Right forelimb (tissue), 1 donor: ENCODE results near the gene PLS1.
"Not testable (repeated sequence)": the region's sequence is repeated elsewhere in the genome, so short reads cannot be mapped to it uniquely, and the experiment has no call there.

Source experiments
- DNase-seq: peaks from one replicate; pipeline ENCODE4 v3.0.0-alpha.2; 2018

Gene PLS1

DNA sequence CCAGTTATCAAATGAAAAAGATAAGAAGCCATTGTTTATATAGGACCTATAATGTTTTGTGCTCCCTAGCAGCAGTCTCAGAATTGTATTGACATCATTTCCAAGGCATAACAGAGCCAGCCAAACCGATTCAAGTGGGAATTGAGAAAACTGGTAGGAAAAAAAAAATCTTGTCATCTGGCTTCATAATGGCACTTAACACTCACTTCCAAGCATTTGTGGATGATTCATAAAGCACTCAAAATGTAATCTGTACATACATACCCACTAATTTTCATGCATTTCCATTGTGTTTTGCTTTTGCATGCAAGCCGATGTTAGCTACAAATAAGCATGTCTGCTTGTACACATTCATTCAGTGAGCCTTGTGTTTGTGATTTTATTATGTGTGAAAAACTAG lies 109.0 kb downstream of the PLS1 start:
- DNase-seq, result no peak

GRCh38 chr3:142706321-142707127 lies 110.3 kb downstream of the PLS1 start:
- no peak for DNase-seq

- no peak for DNase-seq
Measured at GRCh38 chr3:142709207-142709606, 113.0 kb downstream of the PLS1 start.

- not testable (repeated sequence) for DNase-seq
Measured at GRCh38 chr3:142714882-142715281, 118.7 kb downstream of the PLS1 start.

DNA sequence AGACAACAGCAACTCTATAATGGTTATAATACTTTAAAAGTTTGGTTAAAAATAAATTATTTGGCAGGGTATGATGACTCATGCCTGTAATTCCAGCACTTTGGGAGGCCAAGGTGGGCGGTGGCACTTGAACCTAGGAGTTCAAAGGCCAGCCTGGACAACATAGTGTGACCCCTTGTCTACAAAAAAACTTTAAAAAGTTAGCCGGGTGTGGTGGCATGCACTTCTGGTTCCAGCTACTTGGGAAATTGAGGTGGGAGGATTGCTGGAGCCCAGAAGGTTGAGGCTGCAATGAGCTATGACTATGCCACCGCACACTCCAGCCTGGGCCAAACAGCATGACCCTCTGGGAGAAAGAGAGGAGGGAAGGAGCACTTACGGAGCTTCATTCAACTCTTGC lies 119.9 kb downstream of the PLS1 start:
- DNase-seq, result no peak

DNA sequence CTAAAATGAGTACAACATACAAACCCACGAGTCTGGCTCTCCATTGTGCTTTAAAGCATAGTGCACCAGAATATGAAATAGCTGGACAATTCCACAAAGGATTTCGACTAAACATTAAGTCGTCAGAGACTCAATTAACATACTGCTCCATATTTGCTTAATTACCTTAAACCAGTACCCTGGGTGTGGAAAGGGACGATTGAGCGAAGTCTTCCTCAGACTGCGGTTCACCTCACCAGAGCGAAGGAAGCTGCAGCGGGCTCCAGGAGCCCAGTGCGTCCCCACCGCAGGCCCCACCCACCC lies 127.4 kb downstream of the PLS1 start:
- DNase-seq, result no peak

DNA sequence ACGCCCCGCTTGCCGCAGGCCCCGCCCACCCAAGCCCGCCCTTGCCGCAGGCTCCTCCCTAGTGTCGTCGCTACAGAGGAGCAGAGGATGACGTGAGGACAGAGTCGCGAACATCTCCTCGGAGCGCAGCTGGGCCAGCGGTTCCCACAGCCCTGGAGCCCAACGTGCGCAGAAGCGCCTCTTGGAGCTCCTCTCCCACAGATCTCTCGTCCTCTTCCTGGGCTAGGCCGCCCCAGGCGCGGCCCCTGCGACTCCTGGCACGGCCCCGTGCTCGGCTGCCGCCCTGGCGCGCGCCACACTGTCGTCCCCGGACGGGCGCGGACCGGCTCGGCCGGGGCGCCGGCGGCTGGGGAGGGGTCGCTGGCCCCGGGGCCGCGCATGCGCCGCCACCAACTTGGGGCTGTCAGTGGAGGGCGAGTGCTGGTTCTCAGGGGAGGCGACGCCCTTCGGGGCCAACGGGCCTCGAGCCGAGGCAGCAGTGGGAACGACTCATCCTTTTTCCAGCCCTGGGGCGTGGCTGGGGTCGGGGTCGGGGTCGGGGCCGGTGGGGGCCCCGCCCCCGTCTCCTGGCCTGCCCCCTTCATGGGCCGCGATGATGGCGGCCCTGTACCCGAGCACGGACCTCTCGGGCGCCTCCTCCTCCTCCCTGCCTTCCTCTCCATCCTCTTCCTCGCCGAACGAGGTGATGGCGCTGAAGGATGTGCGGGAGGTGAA lies 127.9 kb downstream of the PLS1 start, which contains the start of gene TRPC1:
TSS of gene TRPC1 (plus strand) at position 67 of the 714 bp plus-strand sequence. CDS start at position 593, 526 bp downstream.
- DNase-seq, result peak; percentile 89

GRCh38 chr3:142724682-142725356 lies 128.6 kb downstream of the PLS1 start:
- no peak for DNase-seq

- no peak for DNase-seq
Measured at GRCh38 chr3:142725357-142725739, 129.2 kb downstream of the PLS1 start.

DNA sequence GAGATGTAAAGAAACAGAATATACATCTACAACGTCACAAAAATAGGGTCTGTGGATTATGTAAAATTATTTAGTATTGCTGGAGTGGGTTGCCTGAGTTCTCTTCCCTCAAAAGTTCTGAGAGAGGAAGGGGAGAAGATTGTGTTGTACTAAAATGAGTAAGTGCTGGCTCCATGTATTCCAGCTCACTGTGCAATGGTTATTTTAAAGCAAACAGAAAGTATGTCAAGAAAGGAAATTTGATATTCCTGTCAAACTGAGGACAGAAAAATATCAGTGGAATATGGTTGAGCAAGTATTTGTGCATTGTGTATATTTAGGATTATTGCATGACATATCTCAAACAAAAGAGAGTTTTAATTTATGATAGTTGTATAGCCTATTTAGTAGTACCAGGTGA lies 129.8 kb downstream of the PLS1 start:
- DNase-seq, result no peak

DNA sequence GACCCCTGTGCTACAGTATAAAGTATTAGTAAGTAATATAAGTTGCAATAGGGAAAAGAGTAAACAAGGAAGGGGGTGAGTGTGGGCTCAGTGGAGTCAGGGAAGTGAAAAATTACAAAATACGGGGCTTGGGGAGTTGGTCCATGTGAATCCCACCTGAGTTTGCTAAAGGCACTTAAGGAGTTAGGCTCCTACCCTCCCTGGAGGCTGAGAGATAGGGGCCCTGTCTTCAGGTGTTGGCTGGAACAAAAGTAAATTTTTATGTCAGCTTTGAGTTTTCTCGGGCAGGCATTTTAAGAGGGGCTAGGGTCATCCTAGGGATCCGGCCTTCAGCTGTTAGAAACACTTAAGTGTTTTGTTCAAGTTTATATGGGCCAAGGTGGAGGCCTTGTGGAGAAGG lies 135.9 kb downstream of the PLS1 start:
- no peak for DNase-seq

GRCh38 chr3:142734834-142735233 lies 138.6 kb downstream of the PLS1 start:
- DNase-seq, result no peak

DNA sequence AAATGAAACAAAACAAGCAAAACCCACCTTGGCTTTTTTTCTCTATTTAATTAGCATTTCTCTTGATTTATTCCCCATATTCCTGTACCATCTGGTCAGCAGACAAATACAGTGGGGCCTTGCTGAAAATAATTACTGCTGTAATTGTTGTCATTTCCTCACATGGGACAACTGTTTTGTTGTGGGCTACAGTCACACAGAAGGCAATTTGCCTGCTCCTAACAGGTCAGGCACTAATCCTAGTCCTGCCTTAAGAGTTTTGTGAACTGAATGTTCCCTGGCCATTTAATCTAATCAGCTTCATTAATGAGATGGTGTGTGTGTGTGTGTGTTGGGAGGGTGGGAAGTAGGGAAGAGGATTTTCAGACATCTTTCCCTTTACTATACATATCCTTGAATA lies 139.3 kb downstream of the PLS1 start:
- no peak for DNase-seq

GRCh38 chr3:142738396-142738795 lies 142.2 kb downstream of the PLS1 start:
- no peak for DNase-seq

DNA sequence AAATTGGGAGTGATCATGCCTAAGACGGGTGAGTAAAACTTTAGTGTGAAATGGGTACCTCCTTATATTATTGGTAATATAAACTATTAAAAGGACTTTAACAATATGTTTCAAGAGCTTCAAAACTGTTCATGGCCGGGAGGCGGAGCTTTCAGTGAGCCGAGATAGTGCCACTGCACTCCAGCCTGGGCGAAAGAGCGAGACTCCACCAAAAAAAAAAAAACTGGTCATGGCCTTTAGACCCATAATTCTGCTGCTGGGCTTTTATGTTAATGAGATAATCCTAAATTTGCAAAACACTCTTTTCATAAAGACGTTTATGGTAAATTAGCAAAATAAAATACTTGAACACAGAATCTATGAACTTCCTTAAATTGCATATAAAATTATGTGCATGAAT lies 150.5 kb downstream of the PLS1 start:
- DNase-seq, result no peak

DNA sequence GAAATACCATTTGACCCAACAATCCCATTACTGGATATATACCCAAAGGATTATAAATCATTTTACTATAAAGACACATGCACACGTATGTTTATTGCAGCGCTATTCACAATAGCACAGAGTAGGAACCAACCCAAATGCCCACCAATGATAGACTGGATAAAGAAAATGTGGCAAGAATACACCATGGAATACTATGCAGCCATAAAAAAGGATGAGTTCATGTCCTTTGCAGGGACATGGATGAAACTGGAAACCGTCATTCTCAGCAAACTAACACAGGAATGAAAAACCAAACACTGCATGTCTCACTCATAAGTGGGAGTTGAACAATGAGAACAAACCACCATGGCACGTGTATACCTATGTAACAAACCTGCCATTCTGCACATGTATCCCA lies 154.3 kb downstream of the PLS1 start:
- not testable (repeated sequence) for DNase-seq

DNA sequence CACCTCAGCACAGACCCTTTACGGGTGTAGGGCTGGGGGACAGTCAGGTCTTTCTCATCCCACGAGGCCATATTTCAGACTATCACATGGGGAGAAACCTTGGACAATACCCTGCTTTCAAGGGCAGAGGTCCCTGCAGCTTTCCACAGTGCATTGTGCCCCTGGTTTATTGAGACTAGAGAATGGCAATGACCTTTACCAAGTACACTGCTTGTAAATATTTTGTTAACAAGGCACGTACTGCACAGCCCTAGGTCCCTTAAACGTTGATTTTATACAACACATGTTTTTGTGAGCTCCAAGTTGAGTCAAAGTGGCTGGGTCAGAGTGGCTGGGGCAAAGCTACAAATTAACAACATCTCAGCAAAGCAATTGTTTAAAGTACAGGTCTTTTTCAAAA lies 156.4 kb downstream of the PLS1 start:
- DNase-seq, result not testable (repeated sequence)

DNA sequence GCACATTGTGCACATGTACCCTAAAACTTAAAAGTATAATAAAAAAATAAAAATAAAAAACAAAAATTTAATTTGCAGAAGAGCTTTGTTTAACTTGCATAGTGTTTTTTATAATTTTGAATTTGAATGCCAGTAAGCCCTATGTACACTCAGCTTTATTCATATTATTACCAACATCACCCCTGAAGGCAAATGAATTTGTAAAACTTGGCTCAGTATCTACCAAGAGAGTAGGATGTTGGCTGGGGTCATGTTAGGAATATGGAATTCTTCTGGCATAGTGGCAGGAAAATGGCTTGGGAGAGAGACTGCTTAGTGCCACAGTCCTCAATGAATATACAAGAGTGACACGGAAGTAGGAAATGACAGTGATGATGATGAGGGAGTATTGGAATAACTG lies 158.3 kb downstream of the PLS1 start:
- DNase-seq, result no peak
